Neuronal stem cell (in vitro differentiated cells): ENCODE data around the gene RNF157.

Experiments
- DNase-seq: peaks from one replicate; pipeline ENCODE4 v3.0.0-alpha.2; 2013; ENCODE audit warnings: low spot score
- H2AFZ ChIP-seq: one replicate; pipeline ENCODE4 v1.6.1; 2013; ENCODE audit warnings: mild to moderate bottlenecking, low read length, inconsistent platforms
- H2AK5ac ChIP-seq: 2 replicates; pipeline ENCODE4 v1.6.1; 2013; ENCODE audit warnings: low read depth, mild to moderate bottlenecking, inconsistent platforms, low read length, moderate library complexity, mixed read lengths
- H2BK120ac ChIP-seq: 2 replicates; pipeline ENCODE4 v1.6.1; 2013; ENCODE audit warnings: low read depth, mild to moderate bottlenecking, inconsistent platforms, low read length, moderate library complexity, mixed read lengths
- H2BK12ac ChIP-seq: one replicate; pipeline ENCODE4 v1.6.1; 2013; ENCODE audit warnings: low read length, inconsistent platforms
- H2BK15ac ChIP-seq: 2 replicates; pipeline ENCODE4 v1.6.1; 2013; ENCODE audit warnings: mild to moderate bottlenecking, low read length, inconsistent platforms, mixed read lengths
- H2BK5ac ChIP-seq: one replicate; pipeline ENCODE4 v1.6.1; 2013; ENCODE audit warnings: inconsistent platforms, mild to moderate bottlenecking, low read length, moderate library complexity
- H3K14ac ChIP-seq: one replicate; pipeline ENCODE4 v1.6.1; 2013; ENCODE audit warnings: low read length, inconsistent platforms
- H3K18ac ChIP-seq: 2 replicates; pipeline ENCODE4 v1.6.1; 2013; ENCODE audit warnings: low read length, inconsistent platforms
- H3K23ac ChIP-seq: 2 replicates; pipeline ENCODE4 v1.6.1; 2013; ENCODE audit warnings: low read depth, mild to moderate bottlenecking, mixed read lengths, low read length, inconsistent platforms; ENCODE audit not compliant: poor library complexity
- H3K27ac ChIP-seq: replicated peaks from 3 replicates; pipeline ENCODE4 v1.5.1; 2013; ENCODE audit warnings: low read length, inconsistent platforms
- H3K27me3 ChIP-seq, 3 experiments: 2 replicates each; pipeline ENCODE4 v1.6.1; 2013; ENCODE audit warnings: low read length in 3 of 3, mild to moderate bottlenecking in 2 of 3, inconsistent platforms in 1 of 3, low read depth in 1 of 3, mixed read lengths in 1 of 3, moderate library complexity in 1 of 3; ENCODE audit not compliant: control insufficient read depth in 3 of 3, insufficient read depth in 3 of 3
- H3K36me3 ChIP-seq, 2 donors: replicated peaks in 1 of 2; 2 replicates each; pipeline ENCODE4 v1.6.1; 2013; ENCODE audit warnings: low read length in 2 of 2; ENCODE audit not compliant: control insufficient read depth in 2 of 2, insufficient read depth in 2 of 2
- H3K4ac ChIP-seq: 2 replicates; pipeline ENCODE4 v1.6.1; 2013; ENCODE audit warnings: inconsistent platforms, mild to moderate bottlenecking, low read length, moderate library complexity
- H3K4me1 ChIP-seq, 2 donors: 1 replicate in 1 of 2; 2 replicates in 1 of 2; pipeline ENCODE4 v1.6.1; 2013; ENCODE audit warnings: low read length in 2 of 2, low read depth in 1 of 2; ENCODE audit not compliant: control insufficient read depth in 2 of 2, insufficient read depth in 1 of 2
- H3K4me2 ChIP-seq: one replicate; pipeline ENCODE4 v1.6.1; 2013; ENCODE audit warnings: mild to moderate bottlenecking, low read length, inconsistent platforms; ENCODE audit not compliant: insufficient read depth, poor library complexity, severe bottlenecking
- H3K4me3 ChIP-seq, 2 donors: 2 replicates each; pipeline ENCODE4 v1.5.1; 2013; ENCODE audit warnings: low read length in 2 of 2, mild to moderate bottlenecking in 2 of 2, inconsistent platforms in 1 of 2, moderate library complexity in 1 of 2
- H3K79me1 ChIP-seq: one replicate; pipeline ENCODE4 v1.6.1; 2013; ENCODE audit warnings: low read depth, mild to moderate bottlenecking, inconsistent platforms, low read length, moderate library complexity
- H3K9ac ChIP-seq: one replicate; pipeline ENCODE4 v1.6.1; 2013; ENCODE audit warnings: mild to moderate bottlenecking, low read depth, low read length, inconsistent platforms; ENCODE audit not compliant: poor library complexity
- H3K9me3 ChIP-seq, 2 donors: replicated peaks in 1 of 2; 2 replicates each; pipeline versions ENCODE3 to v1.6.1; 2013; ENCODE audit warnings: low read length in 2 of 2, mild to moderate bottlenecking in 2 of 2, inconsistent platforms in 1 of 2, low read depth in 1 of 2, mixed read lengths in 1 of 2, moderate library complexity in 1 of 2; ENCODE audit not compliant: control insufficient read depth in 2 of 2, insufficient read depth in 1 of 2
- H4K8ac ChIP-seq: one replicate; pipeline ENCODE4 v1.6.1; 2013; ENCODE audit warnings: low read depth, mild to moderate bottlenecking, inconsistent platforms, low read length, moderate library complexity
- H4K91ac ChIP-seq: one replicate; pipeline ENCODE4 v1.6.1; 2013; ENCODE audit warnings: low read length, low read depth, mild to moderate bottlenecking, inconsistent platforms; ENCODE audit not compliant: poor library complexity
- WGBS, 2 donors: extraction: QIAGEN DNeasy Blood & Tissue Kit; methylation state at CpG; one replicate each; pipeline ENCODE4 v1.1.7; 2013; ENCODE audit warnings: missing lambda C conversion rate in 2 of 2, mixed read lengths in 1 of 2; ENCODE audit not compliant: insufficient read length in 2 of 2, insufficient replicate concordance in 1 of 2; ENCODE audit errors: extremely low coverage in 2 of 2; 5-methylcytosine and 5-hydroxymethylcytosine counted together

Gene RNF157

DNA sequence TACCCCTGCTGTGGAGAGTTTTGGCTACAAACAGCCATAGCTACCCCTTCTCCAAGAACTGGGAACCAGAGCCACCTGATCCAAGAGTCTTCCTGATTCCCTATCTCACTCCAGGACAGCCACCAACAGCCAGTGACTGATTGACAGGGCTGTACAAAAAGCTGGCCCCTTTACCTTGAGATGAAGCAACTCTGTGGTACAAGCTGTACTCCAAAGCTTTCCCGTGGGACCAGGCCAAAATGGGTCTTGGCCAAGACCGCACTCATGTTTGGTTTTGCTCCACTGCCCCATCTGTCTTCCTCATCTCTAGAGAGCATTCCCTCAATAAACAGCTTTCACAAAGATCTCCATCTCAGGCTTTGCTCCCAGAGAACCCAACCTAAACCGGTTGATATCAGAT is 43.6 kb downstream of the RNF157 start:
- H3K4me3 ChIP-seq: no peak overlapping the region
- no peak overlapping the region for H2BK120ac ChIP-seq
- peaks cover 4 to 20% of the 10 kb centered on the region in 2 donors for H3K4me1 ChIP-seq
- H3K18ac ChIP-seq: no peak overlapping the region
- no peak overlapping the region for H3K4ac ChIP-seq
- no peak overlapping the region for H2BK12ac ChIP-seq
- H3K9me3 ChIP-seq: no peaks in the 10 kb centered on the region
- no peak for DNase-seq
- no peak overlapping the region for H3K9ac ChIP-seq
- H2BK15ac ChIP-seq: no peak overlapping the region
- H3K4me2 ChIP-seq: no peak overlapping the region
- peaks cover 0 to 49% of the 10 kb centered on the region in 2 donors for H3K36me3 ChIP-seq
- H2BK5ac ChIP-seq: no peak overlapping the region
- no peaks in the 10 kb centered on the region for H3K27me3 ChIP-seq
- no peak overlapping the region for H3K23ac ChIP-seq
- H4K8ac ChIP-seq: no peak overlapping the region
- H2AFZ ChIP-seq: no peak overlapping the region
- H3K79me1 ChIP-seq: no peaks in the 10 kb centered on the region
- no peak overlapping the region for H4K91ac ChIP-seq
- no peak overlapping the region for H3K27ac ChIP-seq
- H3K14ac ChIP-seq: no peak overlapping the region
- H2AK5ac ChIP-seq: no peak overlapping the region
- no CpG with 5 or more reads among the region's 3 CpGs for WGBS, 2 donors

- Histone ChIP-seq H3K9ac (no peak overlapping the region), H3K4me1 (peaks cover 4 to 23% of the 10 kb centered on the region in 2 donors), H3K4me3 (no peak overlapping the region), H3K79me1 (no peaks in the 10 kb centered on the region), H2BK15ac (no peak overlapping the region), H2BK120ac (no peak overlapping the region), H4K8ac (no peak overlapping the region), H3K9me3 (no peaks in the 10 kb centered on the region), H4K91ac (no peak overlapping the region), H2BK12ac (no peak overlapping the region), H3K14ac (no peak overlapping the region), H3K27me3 (no peaks in the 10 kb centered on the region), H3K18ac (no peak overlapping the region), H3K4ac (no peak overlapping the region), H3K23ac (no peak overlapping the region), H2AK5ac (no peak overlapping the region), H3K4me2 (no peak overlapping the region), H3K27ac (no peak overlapping the region), H2BK5ac (no peak overlapping the region), H3K36me3 (peaks cover 0 to 43% of the 10 kb centered on the region in 2 donors), H2AFZ (no peak overlapping the region)
- no peak for DNase-seq
- no CpG with 5 or more reads among the region's 12 CpGs for WGBS, 2 donors
Measured at GRCh38 chr17:76195281-76196096, 44.8 kb downstream of the RNF157 start.

DNA sequence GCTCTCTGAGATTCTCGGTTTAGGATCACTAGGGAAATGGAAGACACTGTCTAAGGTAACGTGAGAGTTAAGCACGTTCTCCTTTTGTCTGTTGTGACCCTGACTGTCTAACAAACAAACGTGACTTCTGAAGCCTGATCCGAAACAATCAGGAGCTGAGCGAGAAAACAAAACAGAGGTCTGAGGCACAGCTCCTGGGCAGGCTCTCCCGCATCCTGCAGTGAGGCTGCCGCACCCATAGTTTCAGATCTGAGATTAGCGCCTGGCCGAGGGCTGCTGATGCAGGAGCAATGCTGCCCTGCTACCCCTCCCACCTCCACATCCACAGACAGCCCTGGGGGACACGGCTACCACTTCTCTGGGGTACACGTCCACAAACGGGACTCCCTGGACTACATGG is 46.7 kb downstream of the RNF157 start:
- H3K9ac ChIP-seq: no peak overlapping the region
- no peaks in the 10 kb centered on the region for H3K79me1 ChIP-seq
- H3K4ac ChIP-seq: no peak overlapping the region
- H4K8ac ChIP-seq: no peak overlapping the region
- no peak overlapping the region for H2BK12ac ChIP-seq
- no peak overlapping the region for H2BK15ac ChIP-seq
- H3K27me3 ChIP-seq: no peaks in the 10 kb centered on the region
- no peak overlapping the region for H3K23ac ChIP-seq
- H3K4me3 ChIP-seq: no peak overlapping the region
- no peak overlapping the region for H3K14ac ChIP-seq
- no peak overlapping the region for H3K27ac ChIP-seq
- H2BK5ac ChIP-seq: no peak overlapping the region
- WGBS, 2 donors: no CpG with 5 or more reads among the region's 13 CpGs
- H2AK5ac ChIP-seq: no peak overlapping the region
- H3K4me2 ChIP-seq: no peak overlapping the region
- peak; percentile 8 for DNase-seq
- H3K4me1 ChIP-seq: peaks cover 4 to 23% of the 10 kb centered on the region in 2 donors
- H4K91ac ChIP-seq: no peak overlapping the region
- no peak overlapping the region for H2BK120ac ChIP-seq
- H2AFZ ChIP-seq: no peak overlapping the region
- peaks cover 0 to 27% of the 10 kb centered on the region in 2 donors for H3K36me3 ChIP-seq
- H3K9me3 ChIP-seq: no peaks in the 10 kb centered on the region
- no peak overlapping the region for H3K18ac ChIP-seq

DNA sequence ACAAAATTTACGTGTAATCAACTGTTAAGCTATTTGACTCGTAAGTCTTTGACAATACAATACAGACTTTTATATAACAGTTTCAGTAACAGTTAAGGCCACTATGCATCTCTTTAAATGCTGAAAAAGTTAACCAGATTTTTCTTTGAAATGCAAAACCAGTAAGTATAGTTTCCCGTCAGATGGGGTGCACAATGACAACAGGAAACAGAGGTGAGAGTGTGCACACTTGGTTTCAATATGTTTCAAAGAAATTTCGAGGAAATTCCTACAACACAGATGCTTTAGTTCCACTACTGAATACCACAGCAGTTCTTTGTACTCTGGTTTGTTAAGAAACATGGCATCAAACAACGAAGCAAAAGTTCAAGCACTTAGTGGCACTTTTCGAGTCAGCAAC is 48.4 kb downstream of the RNF157 start:
- no CpG with 5 or more reads among the region's 6 CpGs for WGBS, 2 donors
- no peak overlapping the region for H3K23ac ChIP-seq
- H3K18ac ChIP-seq: no peak overlapping the region
- peaks cover 4 to 23% of the 10 kb centered on the region in 2 donors for H3K4me1 ChIP-seq
- no peak overlapping the region for H2BK5ac ChIP-seq
- H2AK5ac ChIP-seq: no peak overlapping the region
- peak overlapping the region; percentile 3 for H2AFZ ChIP-seq
- no peak for DNase-seq
- H3K27me3 ChIP-seq: no peaks in the 10 kb centered on the region
- H3K4me3 ChIP-seq: no peak overlapping the region
- H3K27ac ChIP-seq: no peak overlapping the region
- peaks cover 0 to 10% of the 10 kb centered on the region in 2 donors for H3K36me3 ChIP-seq
- H2BK12ac ChIP-seq: no peak overlapping the region
- H3K14ac ChIP-seq: no peak overlapping the region
- H4K8ac ChIP-seq: no peak overlapping the region
- H3K4me2 ChIP-seq: no peak overlapping the region
- no peak overlapping the region for H3K4ac ChIP-seq
- no peaks in the 10 kb centered on the region for H3K9me3 ChIP-seq
- H3K9ac ChIP-seq: no peak overlapping the region
- H2BK120ac ChIP-seq: no peak overlapping the region
- no peak overlapping the region for H4K91ac ChIP-seq
- no peak overlapping the region for H2BK15ac ChIP-seq
- no peaks in the 10 kb centered on the region for H3K79me1 ChIP-seq
